HG03139 (cell line): ENCODE data around the gene CXCR5.

Experiments used
- ATAC-seq: cut with Tn5 transposase; IDR thresholded peaks from one replicate; pipeline ENCODE4 v1.9.1; 2021; ENCODE audit not compliant: unreplicated experiment

Gene CXCR5

DNA sequence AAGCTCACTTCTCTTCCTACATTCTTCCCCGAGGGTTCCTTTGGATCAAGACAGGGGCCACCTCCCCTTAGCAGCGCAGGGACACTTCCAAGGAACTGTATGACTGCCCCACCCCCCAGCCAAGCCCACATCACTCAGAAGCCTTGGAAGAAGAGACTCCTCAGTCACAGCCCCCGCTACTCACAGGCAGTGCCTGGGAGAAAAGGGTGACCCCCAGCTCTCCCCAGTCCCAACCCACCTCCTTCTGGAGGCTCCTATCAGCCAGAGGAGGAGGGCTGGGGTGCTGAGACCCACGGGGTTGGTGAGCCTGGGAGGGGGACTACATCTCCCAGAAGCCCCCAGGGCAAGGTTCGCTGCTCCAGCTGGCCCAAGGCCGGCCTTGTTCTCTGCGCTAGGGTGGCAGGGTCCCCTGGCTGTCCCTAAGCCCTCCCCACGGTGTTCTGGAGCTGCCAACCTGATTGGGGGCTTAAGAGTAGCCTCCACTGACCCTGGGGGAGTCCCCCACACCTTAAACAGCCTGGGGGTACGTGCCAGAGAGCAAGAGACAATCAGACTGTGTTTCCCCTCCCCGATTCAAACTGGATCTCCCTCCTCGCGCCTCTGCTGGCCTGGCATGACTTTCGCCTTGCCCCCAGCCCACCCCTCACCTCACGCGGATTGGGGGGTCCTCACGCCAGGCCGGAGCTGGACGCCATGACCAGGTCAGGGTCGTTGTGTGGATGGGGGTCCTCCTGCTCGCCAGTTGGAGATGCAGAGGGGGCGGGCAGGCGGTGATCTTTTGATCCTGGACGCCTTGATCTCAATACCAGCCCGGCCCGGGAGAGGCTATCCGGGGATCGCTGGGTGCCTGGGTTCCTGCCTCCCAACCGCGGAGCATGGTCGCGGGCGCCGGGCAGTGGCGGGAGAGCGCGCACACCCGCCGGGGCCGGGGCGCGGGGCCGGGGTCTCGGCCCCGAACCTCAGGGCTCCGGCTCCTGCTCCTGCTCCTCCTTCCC, 41.2 kb downstream of the CXCR5 start:
- ATAC-seq, result no peak

DNA sequence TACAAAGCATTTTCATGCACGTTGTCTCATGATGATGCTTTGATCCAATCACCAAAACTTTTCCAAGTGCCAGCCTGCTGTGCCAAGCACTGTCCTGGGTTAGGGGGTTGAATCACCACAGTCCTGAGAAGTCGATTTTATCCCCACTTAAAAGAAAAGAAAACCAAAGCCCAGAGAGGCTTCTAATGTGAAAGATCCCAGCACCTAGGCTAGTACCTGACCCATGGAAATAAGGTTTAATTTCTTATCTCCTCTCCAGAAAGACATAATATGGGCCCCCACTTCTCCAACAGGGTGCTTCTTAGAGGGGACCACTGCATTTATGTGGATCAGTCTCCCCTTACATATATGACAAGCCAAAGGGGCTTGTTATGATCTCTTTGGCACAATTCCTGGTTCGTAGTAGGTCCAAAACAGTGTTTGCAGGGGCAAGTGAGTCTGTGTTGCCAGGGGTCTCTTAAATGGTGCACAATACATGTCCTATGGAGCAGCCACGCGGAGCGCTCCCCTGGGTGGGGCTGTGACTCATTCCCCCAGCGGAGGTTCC, 43.9 kb downstream of the CXCR5 start:
- no peak for ATAC-seq

DNA sequence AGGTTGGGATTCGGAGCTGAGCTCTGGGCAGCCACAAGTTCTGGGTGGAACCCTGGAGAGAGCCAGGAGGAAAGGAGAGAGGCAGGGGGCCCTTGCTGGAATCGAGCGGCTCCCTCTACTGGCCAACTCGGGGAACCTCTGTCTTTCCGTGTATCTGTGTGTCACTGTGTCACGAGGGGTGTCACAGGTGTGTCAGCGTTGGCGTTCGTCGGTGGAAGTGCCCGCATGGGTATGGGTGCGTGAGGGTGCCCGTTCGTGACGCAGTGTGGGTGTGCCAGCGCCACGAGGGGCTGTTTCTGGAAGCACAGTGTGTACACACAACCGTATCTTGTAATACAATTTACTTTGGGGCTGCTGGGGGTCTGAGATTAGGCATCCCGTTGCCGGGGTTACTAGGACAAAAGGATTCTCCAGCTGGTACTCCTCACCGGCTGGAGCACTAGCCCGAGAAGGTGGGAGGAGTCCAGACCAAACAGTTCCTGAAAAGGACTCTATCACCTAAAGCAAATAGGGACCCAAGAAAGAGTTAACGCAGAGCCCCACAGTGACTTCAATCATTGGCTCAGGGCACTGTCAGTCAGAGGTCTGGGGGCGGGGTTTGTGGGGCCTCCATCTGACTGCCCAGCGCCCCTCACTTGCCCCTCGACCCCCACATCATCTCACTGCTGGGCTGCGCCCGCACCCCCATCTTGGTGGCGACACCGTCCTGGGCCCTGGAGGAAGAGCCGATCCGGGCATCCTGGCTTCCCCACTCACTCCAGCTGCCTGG, 44.6 kb downstream of the CXCR5 start:
- peak; percentile 36 for ATAC-seq

DNA sequence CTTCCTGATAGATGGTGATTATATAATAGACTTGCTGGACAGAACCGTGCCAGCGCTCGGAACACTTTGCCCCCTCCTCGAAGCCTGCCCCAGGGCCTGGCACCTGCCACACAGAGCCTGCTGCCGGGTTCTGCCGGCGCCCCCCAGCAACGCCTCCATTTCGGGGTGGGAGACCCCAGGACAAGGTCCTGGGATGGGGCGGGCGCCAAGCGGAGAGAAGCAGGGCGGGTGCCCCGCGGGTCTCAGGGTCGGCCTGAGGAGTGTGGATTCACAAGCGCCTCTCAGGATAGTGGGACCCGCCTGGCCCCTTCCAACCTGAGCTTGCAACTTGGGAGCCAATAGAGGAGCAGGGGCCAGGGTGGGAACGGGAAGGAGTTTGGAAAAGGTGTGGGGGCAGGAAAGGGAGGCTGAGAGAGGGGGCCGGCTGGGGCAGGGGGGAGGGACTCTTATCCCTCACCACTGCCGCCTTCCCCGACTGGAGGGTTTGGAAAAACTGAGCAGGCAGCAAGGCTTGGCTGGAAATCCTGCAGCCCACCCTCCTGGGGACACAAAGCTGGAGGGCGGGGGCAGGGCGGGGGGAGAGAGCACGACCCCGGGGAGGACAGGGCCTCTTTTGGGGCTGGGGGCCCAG, 45.3 kb downstream of the CXCR5 start:
- no peak for ATAC-seq

DNA sequence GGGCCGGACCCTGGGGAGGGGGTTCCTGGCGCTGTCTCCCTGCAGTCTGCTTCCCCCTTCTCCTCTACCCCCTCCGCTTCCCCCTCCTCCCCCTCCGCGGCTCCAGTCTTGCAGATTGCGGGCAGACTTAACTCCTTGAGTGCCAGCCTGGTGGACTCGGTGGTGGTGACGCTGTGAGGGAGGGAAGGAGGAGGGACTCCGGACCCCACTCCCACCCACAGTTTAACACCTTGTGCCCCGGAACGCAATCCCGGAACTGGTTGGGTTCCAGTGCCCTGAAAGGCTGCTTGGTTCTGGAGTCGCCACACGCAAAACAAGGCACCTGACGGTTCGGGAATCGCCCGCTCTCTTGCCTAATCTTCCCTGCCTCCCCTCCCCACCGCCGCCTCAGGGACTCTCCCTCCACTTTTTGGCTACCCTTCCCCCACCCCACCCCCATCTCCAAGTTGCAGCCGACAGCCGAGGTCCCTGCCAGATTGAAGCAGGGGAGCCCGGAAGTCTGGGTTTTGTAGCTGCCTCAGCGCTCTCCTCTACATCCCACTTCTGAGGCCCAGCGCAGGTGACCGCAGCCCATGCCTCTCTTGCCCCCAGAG, 45.9 kb downstream of the CXCR5 start:
- ATAC-seq, result no peak

DNA sequence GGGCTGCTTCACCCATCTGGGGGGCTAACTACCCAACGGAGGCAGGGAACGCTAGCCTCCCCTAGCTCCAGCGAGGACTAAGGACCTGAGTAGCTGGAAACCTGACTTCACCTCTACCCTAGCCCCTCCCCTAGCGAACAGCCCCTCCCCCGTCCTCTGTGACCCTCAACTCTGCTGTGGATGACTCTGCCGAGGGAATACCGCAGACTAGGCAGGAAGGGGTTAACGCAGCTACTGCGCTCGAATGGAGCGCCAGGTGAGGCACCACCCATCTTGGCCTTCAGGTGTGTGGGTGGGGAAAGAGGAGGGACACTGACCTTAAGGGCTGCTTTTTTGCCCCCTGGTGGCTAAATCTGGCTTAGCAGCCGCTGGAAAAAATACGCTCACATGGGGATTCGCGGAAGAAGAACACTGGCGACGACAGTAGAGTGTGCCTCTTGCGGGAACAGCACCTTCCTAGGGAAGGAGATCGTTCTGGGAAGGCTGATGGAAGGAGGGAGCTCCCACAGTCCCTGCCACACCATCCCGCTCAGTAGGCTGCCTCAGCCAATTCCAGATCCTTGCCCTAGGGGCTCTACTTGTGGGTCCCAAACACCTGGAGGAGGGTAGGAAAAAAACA, 46.5 kb downstream of the CXCR5 start:
- ATAC-seq, result no peak

DNA sequence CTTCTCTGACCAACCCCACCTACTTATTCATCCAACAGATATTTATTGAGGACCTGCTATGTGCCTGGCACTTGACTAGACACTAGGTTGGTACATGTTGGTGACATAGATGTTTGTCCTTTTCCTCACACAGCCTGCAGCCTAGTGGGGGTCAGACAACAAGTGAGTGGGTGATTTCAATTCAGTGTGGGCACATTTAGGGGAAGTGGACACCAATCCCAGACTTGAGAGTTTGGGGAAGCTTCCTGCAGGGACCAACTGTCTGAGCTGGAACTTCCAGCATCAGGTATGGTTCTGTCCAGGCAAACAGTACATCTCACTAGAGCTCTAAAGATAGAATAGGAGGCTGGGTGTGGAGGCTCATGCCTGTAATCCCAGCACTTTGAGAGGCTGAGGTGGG, 47.9 kb downstream of the CXCR5 start:
- ATAC-seq, result no peak

DNA sequence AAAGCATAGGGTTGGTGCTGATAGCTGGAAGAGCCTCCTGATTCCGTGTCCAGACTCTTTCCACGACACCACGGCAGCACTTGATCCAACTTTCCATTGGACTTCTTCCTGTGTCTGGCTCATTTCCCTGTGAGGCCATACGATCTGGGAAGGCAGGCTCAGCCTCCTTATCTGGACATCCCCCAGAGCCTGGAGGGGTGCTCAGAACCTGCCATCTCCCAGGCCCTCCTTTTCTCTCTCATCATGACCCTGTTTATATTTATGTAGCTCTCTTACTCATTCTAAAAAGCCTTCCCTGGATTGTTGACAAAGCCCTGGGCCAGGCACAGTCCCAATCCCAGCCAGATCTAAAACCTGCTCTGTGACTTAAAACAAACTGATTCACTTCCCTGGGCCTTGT, 49.8 kb downstream of the CXCR5 start:
- ATAC-seq, result no peak

DNA sequence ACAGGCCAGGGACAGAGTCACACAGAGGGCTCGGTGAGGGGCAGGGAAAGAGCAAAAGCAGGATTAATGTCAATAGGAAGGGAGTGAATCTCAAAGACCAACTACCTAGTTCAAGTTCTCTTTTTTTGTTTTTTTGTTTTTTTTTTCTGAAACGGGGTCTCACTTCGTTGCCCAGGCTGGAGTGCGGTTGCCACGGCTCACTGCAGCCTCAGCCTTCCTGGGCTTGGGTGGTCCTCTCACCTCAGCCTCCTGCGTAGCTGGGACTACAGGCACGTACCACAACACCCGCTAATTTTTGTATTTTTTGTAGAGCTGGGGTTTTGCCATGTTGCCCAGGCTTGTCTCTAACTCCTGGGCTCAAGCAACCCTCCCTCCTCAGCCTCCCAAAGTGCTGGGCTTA, 51.7 kb downstream of the CXCR5 start:
- no peak for ATAC-seq

DNA sequence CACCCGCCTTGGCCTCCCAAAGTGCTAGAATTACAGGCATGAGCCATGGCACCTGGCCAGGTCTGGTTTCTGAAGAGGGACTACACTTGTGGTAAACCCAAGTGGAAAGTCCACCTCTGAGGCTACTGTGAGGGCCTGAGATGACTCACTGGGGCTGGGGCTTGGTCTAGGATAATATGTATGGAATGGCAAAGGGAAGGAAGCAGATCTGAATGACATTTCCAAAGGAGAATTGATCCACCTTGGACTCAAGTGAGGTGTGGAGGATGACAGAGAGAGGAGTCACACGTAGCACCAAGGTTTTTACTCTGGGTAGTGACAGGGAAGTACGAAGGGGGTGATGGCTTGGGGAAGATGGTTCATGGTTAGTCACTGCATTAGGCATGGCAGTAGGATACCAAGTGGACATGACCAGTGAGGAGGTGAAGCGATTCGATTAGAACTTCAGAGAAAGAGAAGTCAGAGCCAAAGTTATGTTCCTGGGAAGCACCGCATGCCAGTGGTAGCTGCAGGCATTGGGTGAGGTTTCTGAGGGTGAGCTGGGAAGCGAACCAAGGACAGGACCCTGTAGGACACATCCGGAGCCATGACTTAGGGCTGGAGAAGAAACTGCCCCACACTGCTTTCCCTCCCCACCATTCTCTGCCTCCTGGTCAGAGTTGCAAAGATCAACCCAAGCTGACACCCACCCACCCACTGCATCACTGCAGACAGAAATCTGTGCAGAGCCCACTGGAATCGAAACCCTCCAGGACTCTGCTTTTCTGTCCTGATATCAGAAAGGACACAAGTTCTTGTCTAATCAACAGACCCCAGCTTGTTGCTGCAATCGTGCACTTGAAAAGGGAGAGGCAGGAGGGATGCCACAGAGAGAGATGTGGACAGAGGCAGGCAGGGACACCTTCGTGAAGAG, 55.1 kb downstream of the CXCR5 start:
- ATAC-seq, result no peak

DNA sequence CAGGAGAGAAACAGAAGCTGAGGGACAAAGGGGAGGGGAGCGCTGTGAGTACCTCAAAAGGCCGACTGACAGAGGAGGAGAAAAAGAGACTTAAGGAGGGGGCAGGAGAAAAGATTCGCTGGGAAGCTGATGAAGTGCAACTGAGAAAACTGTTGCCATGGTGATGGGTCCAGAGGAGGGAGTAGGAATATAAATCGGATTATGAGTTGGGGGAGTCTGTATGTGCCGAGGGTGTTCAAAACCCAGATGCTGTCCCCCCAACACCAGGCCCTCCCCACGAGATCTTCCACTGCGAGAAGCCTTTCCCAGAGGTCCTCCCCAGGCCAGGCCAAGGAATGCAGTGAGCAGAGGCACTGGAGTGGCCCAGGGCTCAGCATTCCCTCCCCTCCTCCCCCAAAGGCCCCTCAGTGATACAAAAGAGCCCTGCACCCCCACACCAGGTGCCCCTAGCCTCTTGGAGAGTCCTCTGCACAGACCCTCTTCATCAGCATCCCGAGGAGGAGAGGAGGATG, 55.8 kb downstream of the CXCR5 start:
- ATAC-seq, result no peak

DNA sequence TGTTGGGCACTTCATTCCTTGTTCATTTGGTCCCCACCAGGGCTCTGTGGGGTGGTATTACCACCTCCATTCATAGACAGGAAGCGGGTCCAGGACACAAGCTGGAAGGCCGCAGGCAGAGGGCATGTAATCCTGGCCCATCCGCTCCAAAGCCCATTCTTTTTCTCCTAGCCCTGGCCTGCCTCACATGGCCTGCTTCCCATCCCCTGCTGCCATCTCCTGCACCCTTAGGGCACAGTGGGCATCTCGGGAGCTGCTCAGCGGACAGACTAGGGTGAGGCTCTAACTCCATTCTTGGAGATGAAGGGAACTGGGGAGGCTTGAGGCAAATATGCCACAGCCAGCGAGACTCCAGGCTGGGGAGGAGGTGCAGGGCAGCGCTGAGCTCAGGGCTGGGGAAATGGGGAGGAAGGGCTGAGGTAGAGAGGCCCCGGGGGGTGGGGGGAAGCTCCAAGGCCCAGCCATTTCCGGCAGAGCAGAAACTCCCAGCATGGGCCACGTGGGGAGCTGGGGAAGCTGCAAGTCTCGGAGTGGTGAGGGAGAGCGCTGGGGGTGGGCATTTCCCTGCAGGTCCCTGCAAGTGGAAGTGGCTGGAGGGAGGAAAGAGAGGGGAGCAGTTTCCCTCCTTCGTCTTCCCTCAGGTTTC, 56.4 kb downstream of the CXCR5 start:
- no peak for ATAC-seq

DNA sequence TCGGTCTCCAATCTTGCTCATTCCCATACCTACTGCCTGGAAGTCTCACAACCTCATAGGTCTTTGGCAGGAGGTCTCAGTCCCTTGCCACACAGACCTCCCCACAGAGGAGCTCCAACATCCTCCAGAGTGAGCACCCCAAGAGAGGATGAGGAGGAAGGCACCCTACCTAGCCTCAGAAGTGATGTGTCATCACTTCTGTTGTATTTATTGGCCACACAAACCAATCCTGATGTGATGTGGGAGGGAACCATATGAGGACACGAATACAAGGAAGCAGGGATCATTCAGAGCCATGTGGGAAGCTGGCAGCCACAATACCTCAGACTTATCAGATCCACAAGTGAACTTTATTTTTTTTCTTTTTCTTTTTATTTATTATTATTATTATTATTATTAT, 63.4 kb downstream of the CXCR5 start:
- ATAC-seq, result no peak
